ENCODE measurements around the gene CEP72.
"Not testable (repeated sequence)": the region's sequence is repeated elsewhere in the genome, so short reads cannot be mapped to it uniquely, and the experiment has no call there.

CEP72 gene

DNA sequence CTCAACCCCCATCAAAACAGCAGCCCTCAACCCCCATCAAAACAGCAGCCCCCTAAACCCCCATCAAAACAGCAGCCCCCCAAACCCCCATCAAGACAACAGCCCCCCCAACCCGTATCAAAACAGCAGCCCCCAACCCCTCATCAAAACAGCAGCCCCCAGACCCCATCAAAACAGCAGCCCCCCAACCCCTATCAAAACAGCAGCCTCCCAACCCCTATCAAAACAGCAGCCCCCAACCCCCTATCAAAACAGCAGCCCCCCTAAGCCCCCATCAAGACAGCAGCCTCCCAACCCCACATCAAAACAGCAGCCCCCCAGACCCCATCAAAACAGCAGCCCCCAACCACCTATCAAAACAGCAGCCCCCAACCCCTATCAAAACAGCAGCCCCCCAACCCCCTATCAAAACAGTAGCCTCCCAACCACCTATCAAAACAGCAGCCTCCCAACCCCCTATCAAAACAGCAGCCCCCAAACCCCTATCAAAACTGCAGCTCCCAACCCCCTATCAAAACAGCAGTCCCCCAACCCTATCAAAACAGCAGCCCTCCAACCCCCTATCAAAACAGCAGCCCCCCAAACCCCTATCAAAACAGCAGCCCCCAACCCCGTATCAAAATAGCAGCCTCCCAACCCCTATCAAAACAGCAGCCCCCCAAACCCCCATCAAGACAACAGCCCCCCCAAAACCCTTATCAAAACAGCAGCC, 79.8 kb downstream of the CEP72 start:
- FAIRE-seq (no peak), DNase-seq (ENCODE audit: insufficient read length, low spot score) (no peak)

DNA sequence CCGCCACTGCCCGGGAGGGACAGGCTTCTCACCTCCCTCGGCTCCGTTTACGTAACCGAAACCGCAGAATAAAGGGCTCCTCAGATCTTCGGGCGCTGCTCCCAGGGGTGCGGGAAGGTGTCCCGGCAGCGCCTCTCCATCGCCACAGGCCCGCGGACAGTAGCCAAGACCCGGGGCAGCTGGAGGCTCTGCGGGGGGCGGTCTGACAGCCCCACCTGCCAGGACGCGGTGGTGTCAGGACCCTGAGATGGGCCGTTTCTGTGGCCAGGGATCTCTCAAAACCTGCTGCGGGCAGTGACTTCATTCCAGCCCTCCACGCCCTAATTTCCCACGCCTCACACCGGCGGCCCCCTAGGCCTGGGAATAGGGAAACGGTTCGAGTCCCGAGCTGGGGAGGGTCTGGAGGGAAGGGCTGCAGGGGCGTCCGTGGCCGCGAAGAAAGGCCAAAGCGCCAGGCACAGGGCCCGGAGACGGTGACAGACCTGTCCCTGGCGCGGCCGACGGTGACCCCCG, 80.4 kb downstream of the CEP72 start:
- DNase-seq (ENCODE audit: insufficient read length, low spot score), result not testable (repeated sequence)

More for the DNA sequence above, 79.8 kb downstream of the CEP72 start:
- TF ChIP-seq, protein P1, sequence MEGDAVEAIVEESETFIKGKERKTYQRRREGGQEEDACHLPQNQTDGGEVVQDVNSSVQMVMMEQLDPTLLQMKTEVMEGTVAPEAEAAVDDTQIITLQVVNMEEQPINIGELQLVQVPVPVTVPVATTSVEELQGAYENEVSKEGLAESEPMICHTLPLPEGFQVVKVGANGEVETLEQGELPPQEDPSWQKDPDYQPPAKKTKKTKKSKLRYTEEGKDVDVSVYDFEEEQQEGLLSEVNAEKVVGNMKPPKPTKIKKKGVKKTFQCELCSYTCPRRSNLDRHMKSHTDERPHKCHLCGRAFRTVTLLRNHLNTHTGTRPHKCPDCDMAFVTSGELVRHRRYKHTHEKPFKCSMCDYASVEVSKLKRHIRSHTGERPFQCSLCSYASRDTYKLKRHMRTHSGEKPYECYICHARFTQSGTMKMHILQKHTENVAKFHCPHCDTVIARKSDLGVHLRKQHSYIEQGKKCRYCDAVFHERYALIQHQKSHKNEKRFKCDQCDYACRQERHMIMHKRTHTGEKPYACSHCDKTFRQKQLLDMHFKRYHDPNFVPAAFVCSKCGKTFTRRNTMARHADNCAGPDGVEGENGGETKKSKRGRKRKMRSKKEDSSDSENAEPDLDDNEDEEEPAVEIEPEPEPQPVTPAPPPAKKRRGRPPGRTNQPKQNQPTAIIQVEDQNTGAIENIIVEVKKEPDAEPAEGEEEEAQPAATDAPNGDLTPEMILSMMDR (IDR thresholded peaks at IDR 0.05; ENCODE audit: insufficient read depth, missing control alignments), result no peak

DNA sequence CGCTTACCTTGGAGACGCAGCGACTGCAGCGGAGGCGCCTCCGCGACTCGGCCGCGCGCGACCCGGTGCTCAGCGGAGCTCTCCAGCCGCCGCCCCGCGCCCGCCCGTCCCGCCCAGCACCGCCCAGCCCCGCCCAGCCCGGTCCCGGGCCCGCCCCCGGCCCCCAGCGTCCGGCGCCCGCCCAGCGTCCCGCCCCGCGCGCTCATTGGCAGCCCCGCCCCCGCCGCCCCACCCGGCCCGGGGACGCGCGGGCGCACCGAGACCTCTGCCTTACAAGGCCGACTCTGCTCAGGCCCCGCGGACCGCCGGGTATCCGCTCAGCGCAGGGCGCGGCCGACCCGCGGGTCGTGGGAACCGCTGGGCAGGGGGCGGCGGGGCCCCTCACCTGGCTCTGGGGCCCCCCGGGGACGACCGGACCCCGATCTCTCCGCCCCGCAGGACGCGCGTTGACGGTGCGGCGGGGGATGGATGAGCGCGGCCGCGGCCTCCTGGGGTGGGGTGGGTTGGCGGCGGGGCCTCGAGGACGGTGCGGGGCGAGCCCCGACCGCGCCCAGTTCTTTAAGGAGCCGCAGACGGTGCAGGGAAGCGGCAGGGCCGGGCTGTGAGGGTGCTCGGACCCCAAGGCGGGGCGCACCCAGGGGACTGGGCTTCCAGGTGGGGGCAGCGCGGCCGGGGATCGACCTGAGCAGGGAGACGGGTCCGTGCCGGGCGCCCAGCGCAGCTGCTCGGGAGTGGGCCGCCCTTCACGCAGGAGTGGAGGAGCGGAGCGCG, 81.3 kb downstream of the CEP72 start, which contains the start of gene TPPP:
TSS of gene TPPP (minus strand) at position 82 of the 771 bp plus-strand sequence. CDS start 15,292 bp downstream, outside the sequence.
- not testable (repeated sequence) for FAIRE-seq; DNase-seq (ENCODE audit: insufficient read length, low spot score)

More for the DNA sequence above, 80.4 kb downstream of the CEP72 start:
- FAIRE-seq, result not testable (repeated sequence)

DNA sequence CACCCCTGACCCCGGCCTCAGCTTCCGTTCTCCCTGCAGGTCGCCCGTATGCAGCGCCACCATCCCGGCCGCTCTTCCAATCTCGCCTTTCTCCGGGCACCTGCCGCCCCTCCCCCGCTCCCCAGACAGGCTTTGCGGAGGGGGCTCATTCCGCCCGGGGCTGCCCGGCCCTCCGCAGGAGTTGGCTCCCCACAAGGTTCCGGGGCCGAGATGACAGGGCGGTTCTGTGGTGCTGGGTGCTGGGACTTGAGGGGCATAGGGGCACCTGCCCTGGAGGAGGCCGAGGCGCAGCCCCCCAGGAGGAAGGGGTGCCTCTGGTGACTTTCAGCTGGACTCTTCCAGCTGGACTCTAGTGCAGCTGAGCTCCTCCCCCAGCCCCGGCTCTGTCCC, 81.9 kb downstream of the CEP72 start:
- not testable (repeated sequence) for FAIRE-seq; DNase-seq (ENCODE audit: insufficient read length, low spot score)

DNA sequence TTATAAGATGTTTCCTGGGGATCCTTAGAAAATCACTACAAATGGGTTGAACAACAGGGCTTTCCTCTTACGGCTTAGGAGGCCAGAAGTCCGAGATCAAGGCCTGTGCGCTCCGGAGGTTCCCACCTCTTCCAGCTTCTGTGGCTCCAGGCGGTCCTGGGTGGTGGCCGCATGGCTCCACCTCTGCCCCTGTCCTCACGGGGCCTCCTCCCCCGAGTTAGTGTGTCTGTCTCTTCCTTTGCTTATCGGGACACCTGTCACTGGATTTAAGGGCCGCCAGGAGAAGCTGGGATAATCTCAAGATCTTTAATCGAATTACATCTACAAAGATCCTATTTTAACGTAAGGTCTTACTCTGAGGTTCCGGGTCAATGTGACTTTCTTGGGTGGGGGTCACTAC, 83.3 kb downstream of the CEP72 start:
- DNase-seq (ENCODE audit: insufficient read length, low spot score); FAIRE-seq: not testable (repeated sequence)

DNA sequence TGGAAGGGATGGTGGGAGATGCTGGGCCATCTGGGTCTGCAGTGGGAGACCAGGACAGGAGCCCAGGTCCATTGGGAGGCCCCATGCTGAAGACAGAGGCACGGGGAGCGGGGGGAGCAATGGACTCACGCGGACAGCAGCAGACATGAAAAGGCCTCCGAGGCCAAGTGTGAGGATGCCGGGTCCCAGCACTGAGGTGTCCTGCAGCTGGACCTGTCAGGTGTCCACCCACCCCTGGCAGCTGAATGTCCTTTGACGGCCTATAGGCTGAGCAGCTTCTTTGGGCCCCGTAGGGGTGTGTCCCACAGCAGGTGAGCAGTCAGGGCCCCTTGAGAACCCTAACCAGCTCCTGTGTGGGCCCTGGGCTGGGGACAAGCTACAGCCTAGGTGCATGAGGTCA, 84.1 kb downstream of the CEP72 start:
- not testable (repeated sequence) for DNase-seq (ENCODE audit: insufficient read length, low spot score); FAIRE-seq

DNA sequence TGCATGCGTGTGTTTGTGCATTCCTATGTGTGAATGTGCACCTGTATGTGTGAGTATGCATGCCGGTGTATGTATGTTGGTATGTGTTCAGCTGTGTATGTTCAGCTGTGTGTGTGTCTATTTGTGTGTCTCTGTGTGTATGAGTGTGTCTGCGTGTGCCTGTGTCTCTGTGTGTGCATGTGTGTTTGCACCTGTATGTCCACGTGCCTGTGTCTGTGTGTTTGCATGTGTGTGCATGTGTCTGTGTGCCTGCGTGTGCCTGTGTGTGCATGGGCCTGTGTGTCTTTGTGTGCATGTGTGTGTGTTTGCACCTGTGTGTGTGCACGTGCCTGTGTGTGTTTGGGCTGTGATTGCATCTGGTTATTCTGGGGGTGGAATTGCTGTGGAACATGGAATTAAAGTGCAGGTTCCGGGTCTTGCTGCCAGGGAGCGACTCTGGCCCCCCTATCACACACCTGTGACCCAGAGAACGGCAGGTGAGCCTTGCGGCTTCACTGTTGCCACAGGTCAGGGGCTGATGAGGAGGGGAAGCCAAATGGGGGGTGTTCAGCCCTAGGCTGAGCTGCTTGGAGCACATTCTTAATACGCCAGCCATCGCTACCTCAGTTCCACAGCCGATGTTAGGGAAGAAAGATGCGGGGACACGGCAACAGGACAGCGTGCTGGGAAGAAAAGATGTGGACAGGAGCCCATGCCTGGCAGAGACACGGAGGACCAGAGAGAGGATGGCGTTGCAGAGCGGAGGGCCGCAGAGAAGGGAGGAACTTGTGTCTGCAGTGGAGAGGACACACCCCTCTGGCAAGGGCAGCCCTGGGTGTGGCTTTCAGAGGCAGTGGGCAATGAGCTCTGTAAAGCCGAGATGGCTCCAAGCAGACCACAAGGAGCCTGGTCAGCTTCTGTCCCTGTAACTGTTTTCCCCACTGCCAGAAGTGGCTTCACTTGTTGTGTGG, 84.9 kb downstream of the CEP72 start:
- DNase-seq (ENCODE audit: insufficient read length, low spot score); FAIRE-seq: not testable (repeated sequence)

Measured in D721Med (cell line).